SK-MEL-5 (cell line): ENCODE measurements around the gene ZIC1. TPM values are rescaled to one million over a fixed set of nuclear protein-coding genes. Genes with fewer than 3 reads are reported as not detected.

Experiments used
- DNase-seq: peaks from one replicate; pipeline ENCODE4 v3.0.0-alpha.2; 2016; ENCODE audit warnings: low read depth, low spot score
- in situ Hi-C: cut with HindIII; loops from 2 replicates; pipeline ENCODE4 v1.10.0; 2016; ENCODE audit warnings: low sequenced_read_pairs, high pct_unique_total_duplicates, low pct_unique_long_range_greater_than_20kb
- total RNA-seq: library from RNA; depleted of rRNA; stranded (reverse); fragments of >200 nt; shearing (Covaris generic); gene quantifications from 2 replicates; pipeline ENCODE4 v1.2.3, GENCODE V29; 2014; rRNA removed

Gene ZIC1
- total RNA-seq, 1 experiment from 2014 or later = 3.8 TPM

- in situ Hi-C loops = no loop called here
Measured at GRCh38 chr3:147425388-147425850, 16.3 kb downstream of the ZIC1 start.

DNA sequence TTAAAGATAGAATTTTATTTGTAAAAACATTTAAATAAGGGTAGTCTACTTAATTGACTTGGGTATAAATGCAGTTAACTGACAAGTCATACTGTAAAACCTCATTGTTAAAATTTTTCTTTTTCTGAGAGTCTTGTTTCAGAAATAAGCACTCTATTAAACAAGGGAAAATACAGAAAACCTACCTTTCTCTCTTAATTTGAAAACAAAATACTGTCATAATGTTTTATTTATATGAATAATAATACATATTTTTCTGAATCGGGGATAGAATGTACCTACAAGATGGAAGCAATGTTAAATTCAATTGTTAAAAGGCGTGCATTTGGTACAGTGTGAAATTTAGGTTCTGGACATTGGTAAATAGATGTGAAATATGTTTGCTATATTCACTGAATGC, 17.8 kb downstream of the ZIC1 start:
- in situ Hi-C loops = no loop called here
- no peak for DNase-seq

More at GRCh38 chr3:147425388-147425850, 16.3 kb downstream of the ZIC1 start:
- DNase-seq = no peak

GRCh38 chr3:147427746-147428145, 18.6 kb downstream of the ZIC1 start:
- in situ Hi-C loops = no loop called here
- DNase-seq = no peak

- in situ Hi-C loops = no loop called here
- DNase-seq = no peak
Measured at GRCh38 chr3:147428326-147428725, 19.2 kb downstream of the ZIC1 start.

DNA sequence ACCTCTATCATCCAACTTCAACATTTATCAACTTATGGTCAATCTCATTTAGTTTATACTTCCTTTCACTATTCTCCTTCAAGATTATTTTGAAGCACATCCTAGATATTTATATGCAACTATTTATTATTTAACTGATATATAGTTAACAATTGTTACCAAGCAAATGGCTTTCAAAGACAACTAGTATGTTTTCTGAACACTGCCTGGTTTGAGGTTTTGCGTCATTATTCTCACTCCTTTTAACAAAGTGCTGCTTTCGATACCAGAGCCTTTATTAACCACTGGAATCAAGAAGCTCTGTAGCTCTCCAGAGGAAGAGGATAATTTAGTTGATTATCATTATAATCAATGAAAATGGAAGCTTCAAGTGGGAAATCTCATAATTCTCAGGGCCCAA, 19.6 kb downstream of the ZIC1 start:
- in situ Hi-C loops = no loop called here
- DNase-seq = no peak

DNA sequence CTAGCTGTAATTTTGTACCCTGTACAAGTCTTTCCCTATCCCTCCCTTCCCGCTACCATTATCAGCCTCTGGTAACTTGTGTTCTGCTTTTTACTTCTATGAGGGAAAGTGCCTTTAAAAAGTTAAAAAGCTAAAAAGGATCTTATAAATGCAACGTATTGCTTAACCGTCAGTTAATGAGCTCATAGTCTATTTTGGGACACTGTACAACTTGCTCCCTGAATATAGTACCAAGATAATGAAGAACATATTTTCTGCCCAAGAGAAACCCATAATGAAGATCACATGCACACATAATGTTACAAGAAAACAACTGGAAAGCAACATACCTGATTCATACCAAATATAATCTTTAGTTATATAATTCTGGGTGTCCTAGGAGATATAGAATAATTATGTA, 22.6 kb downstream of the ZIC1 start:
- in situ Hi-C loops = no loop called here
- no peak for DNase-seq

DNA sequence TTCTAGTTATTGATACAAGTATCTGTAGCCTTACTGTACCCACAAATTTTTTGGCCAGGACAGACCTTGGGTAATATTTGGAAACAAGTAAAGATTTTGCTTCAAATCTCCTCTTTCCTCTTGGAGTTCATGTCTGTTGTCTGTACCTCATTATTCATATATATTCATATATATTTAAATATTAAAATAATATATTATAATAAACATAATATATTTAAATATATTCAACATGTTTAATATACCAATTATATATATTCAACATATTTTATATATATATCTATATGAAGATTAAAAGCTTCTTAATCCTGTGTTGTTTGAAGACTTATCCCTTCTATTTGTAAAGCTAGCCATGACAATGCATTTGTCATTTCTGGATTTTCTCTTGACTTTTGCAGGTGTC, 38.1 kb downstream of the ZIC1 start:
- in situ Hi-C loops = no loop called here
- DNase-seq = no peak

GRCh38 chr3:147449669-147450068, 40.5 kb downstream of the ZIC1 start:
- in situ Hi-C loops = no loop called here
- no peak for DNase-seq

- in situ Hi-C loops = no loop called here
- no peak for DNase-seq
Measured at GRCh38 chr3:147458995-147459704, 50.0 kb downstream of the ZIC1 start.

DNA sequence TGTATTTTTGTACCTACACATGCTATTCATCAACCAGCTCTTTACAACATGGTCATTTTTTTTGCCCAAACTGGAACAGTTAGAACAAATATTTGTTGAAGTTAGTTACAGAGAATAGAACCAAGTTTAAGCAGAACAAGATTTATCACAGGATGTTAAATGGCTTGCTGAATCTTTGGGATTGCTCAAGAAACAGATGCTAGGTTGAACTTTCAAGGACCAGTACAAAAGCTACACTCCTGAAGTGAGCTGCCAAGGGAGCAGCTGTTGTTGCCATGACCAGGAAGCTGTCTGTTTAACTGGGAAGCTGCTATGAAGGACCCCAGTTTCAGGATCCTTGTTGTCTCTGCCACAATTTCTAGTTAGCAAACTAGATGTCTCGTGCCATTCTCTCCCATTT, 53.7 kb downstream of the ZIC1 start:
- in situ Hi-C loops = no loop called here
- DNase-seq = no peak

Other genes with a start within 250 kb of the ZIC1 start
- 0.13 TPM in 1 of 2 replicates, not detected in the other for gene ZIC4, start 2.8 kb upstream of the ZIC1 start, total RNA-seq